ENCODE measurements around the gene ZNF212.

The ZNF212 gene

GRCh38 chr7:149252378-149252777 lies 12.9 kb downstream of the ZNF212 start:
- in situ Hi-C loops (cut with HindIII; ENCODE audit: low pct_ligation_motif_present, low sequenced_read_pairs): no loop called here
- Histone ChIP-seq H3K27me3 (replicated peaks) (no peaks in the 10 kb centered on the region), H3K4me3 (ENCODE audit: low read depth, low read length) (no peak overlapping the region), H3K36me3 (replicated peaks) (peaks cover 24% of the 10 kb centered on the region), H3K27ac (no peak overlapping the region)
- no peak for DNase-seq
- no peak for TF ChIP-seq CTCF (IDR thresholded peaks at IDR 0.05; ENCODE audit: low read depth, low read length, missing control alignments)

DNA sequence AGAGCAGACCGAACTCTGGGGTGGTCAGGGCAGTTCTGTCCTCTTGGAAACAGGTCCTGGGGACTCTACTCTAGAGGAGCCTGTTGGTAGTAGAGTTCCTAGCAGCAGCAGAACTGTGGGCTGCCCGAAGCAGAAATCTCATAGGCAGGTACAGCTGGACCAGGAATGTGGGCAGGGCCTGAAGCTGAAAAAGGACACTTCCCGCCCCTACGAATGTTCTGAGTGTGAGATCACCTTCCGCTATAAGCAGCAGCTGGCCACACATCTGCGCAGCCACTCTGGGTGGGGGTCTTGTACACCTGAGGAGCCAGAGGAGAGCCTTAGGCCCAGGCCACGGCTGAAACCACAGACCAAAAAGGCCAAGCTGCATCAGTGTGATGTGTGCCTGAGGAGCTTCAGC lies 14.2 kb downstream of the ZNF212 start:
- peaks cover 24% of the 10 kb centered on the region for H3K36me3 ChIP-seq (replicated peaks)
- H3K27ac ChIP-seq: no peak overlapping the region
- no peak for TF ChIP-seq CTCF (IDR thresholded peaks at IDR 0.05; ENCODE audit: low read depth, low read length, missing control alignments)
- no peaks in the 10 kb centered on the region for H3K27me3 ChIP-seq (replicated peaks)
- in situ Hi-C loops (cut with HindIII; ENCODE audit: low pct_ligation_motif_present, low sequenced_read_pairs): no loop called here
- no peak for DNase-seq
- no peak overlapping the region for H3K4me3 ChIP-seq (ENCODE audit: low read depth, low read length)

GRCh38 chr7:149254181-149254858 lies 14.9 kb downstream of the ZNF212 start:
- TF ChIP-seq CTCF (IDR thresholded peaks at IDR 0.05; ENCODE audit: low read depth, low read length, missing control alignments): no peak
- Histone ChIP-seq H3K27ac (no peak overlapping the region), H3K27me3 (replicated peaks) (no peaks in the 10 kb centered on the region), H3K4me3 (ENCODE audit: low read depth, low read length) (no peak overlapping the region), H3K36me3 (replicated peaks) (peaks cover 24% of the 10 kb centered on the region)
- in situ Hi-C loops (cut with HindIII; ENCODE audit: low pct_ligation_motif_present, low sequenced_read_pairs): no loop called here
- DNase-seq: no peak

GRCh38 chr7:149255174-149255573 lies 15.7 kb downstream of the ZNF212 start:
- no peak for DNase-seq
- Histone ChIP-seq H3K4me3 (ENCODE audit: low read depth, low read length) (no peak overlapping the region), H3K36me3 (replicated peaks) (peaks cover 24% of the 10 kb centered on the region), H3K27ac (no peak overlapping the region), H3K27me3 (replicated peaks) (no peaks in the 10 kb centered on the region)
- no peak for TF ChIP-seq CTCF (IDR thresholded peaks at IDR 0.05; ENCODE audit: low read depth, low read length, missing control alignments)
- in situ Hi-C loops (cut with HindIII; ENCODE audit: low pct_ligation_motif_present, low sequenced_read_pairs): no loop called here

DNA sequence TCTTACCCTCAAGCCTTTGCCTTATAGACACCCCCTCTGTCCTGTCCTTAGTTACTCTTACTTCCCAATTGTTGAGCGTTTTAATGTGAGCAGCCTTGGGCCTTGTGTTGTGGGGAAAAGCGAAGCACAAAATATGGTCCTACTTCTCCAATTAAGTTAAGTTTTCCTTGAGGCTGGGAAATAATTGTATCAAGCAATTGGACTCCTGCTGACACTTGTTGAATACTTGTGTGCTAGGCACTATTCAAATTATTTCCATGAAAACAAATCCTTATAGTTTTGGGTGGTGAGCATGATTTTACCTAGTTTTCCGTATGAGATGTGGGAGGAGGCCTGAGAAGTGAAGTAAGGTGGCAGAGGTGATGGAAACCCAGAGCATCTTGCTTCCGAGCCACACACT lies 17.1 kb downstream of the ZNF212 start:
- Histone ChIP-seq H3K27me3 (replicated peaks) (no peaks in the 10 kb centered on the region), H3K27ac (no peak overlapping the region), H3K4me3 (ENCODE audit: low read depth, low read length) (no peak overlapping the region), H3K36me3 (replicated peaks) (peaks cover 20% of the 10 kb centered on the region)
- no peak for DNase-seq
- in situ Hi-C loops (cut with HindIII; ENCODE audit: low pct_ligation_motif_present, low sequenced_read_pairs): no loop called here
- TF ChIP-seq CTCF (IDR thresholded peaks at IDR 0.05; ENCODE audit: low read depth, low read length, missing control alignments): no peak

- in situ Hi-C loops (cut with HindIII; ENCODE audit: low pct_ligation_motif_present, low sequenced_read_pairs): no loop called here
- TF ChIP-seq CTCF (IDR thresholded peaks at IDR 0.05; ENCODE audit: low read depth, low read length, missing control alignments): no peak
- Histone ChIP-seq H3K4me3 (ENCODE audit: low read depth, low read length) (no peak overlapping the region), H3K36me3 (replicated peaks) (peaks cover 18% of the 10 kb centered on the region), H3K27ac (no peak overlapping the region), H3K27me3 (replicated peaks) (no peaks in the 10 kb centered on the region)
- DNase-seq: no peak
Observed at GRCh38 chr7:149257146-149257545, 17.7 kb downstream of the ZNF212 start.

Measured in brain microvascular endothelial cell (primary cell).